Cardiac fibroblast (primary cell): ENCODE results near the gene URB1.

Experiments used
- DNase-seq, 2 donors: peaks; one replicate each; pipeline versions ENCODE4 v3.0.0 to v3.0.0-alpha.2; 2010; ENCODE audit warnings: low read depth in 2 of 2
- H3K4me3 ChIP-seq, 2 donors: replicated peaks in 1 of 2; 1 replicate in 1 of 2; 2 replicates in 1 of 2; pipeline ENCODE4 v1.5.1; 2011; ENCODE audit warnings: low read depth in 2 of 2, low read length in 2 of 2, mild to moderate bottlenecking in 2 of 2, moderate library complexity in 1 of 2
- TF ChIP-seq, protein P1 (sequence below): IDR thresholded peaks from one replicate; pipeline ENCODE4 v1.5.1; 2011; ENCODE audit warnings: low read depth, mild to moderate bottlenecking, low read length, inconsistent platforms

URB1 gene

DNA sequence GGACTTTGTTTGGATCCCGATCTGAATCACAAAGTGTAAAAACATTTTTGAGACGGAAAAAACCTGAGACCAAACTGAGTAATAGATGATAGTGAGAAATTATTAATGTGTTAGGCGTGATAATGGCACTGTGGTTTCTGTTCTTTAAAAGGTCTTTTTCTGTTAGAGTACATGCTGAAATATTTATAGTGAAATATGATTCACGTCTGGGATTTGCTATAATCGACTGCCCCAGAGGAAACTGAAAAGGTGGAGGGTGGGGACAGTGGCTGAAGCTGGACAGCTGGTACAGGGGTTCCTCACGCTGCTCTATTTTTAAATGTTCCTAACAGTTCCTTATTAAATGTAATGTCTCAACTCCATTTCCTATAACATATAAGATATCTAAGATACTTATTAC, 11.2 kb downstream of the URB1 start:
- DNase-seq, result no peak
- TF ChIP-seq, protein P1, sequence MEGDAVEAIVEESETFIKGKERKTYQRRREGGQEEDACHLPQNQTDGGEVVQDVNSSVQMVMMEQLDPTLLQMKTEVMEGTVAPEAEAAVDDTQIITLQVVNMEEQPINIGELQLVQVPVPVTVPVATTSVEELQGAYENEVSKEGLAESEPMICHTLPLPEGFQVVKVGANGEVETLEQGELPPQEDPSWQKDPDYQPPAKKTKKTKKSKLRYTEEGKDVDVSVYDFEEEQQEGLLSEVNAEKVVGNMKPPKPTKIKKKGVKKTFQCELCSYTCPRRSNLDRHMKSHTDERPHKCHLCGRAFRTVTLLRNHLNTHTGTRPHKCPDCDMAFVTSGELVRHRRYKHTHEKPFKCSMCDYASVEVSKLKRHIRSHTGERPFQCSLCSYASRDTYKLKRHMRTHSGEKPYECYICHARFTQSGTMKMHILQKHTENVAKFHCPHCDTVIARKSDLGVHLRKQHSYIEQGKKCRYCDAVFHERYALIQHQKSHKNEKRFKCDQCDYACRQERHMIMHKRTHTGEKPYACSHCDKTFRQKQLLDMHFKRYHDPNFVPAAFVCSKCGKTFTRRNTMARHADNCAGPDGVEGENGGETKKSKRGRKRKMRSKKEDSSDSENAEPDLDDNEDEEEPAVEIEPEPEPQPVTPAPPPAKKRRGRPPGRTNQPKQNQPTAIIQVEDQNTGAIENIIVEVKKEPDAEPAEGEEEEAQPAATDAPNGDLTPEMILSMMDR, result no peak
- H3K4me3 ChIP-seq, result no peak overlapping the region

DNA sequence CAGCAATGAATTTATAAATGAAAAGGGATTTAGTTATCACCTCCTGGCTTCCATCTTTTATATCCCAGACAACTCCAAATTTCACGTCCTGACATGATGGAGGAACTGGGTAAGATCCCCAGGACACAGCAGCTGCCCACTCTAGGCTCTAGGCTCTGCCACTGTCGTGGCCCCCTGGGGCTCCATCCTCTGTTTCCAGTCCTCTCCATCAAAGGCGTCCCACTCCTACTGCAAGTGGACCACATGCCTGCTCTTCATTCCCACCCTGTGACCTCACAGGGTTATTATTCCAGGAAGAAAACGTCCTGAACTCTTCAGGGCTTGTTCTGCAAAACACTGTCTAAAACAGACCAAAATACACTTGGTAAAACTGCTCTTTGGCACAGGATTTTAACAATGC, 11.9 kb downstream of the URB1 start:
- no peak overlapping the region for H3K4me3 ChIP-seq
- TF ChIP-seq, protein P1, result no peak
- DNase-seq, result no peak

DNA sequence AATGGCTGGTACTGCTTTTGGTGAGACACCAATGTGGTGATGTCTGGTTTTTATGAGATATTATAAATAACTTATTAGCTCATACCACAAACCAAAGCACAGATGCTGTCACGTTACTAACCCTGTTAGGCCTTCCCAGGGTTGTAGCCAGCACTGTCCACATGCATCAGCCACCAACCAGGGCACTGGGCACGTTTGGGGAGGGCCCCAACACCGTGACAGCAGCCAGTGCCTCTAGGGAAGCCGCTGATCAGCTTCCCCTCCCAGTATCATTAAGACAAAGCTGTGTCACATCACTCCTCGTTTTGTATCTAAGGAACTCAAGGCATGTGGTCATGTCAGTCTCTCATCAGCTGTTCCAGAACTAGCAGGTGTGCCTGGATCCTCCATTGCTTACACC, 13.9 kb downstream of the URB1 start:
- TF ChIP-seq, protein P1, result no peak
- DNase-seq, result no peak
- H3K4me3 ChIP-seq, result no peak overlapping the region

DNA sequence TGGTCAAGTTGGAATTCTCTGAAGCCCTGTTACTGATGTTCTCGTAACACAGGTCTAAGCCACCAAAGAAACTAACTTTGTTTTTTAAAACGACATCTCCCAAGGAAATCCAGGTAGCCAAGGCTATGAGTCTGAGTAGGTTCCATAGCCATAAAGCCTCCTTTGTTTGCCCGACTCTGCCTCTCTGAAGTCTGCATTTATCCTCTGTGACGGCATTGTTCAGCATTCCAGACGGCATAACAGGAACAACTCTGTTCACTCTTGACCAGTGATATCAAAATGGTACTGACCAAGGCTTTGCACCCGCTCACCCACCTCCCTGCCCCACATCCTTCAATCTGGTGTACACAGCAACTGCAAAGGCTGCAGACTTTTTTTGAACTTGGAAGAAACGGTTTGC, 14.8 kb downstream of the URB1 start:
- DNase-seq, result no peak
- TF ChIP-seq, protein P1, result no peak

DNA sequence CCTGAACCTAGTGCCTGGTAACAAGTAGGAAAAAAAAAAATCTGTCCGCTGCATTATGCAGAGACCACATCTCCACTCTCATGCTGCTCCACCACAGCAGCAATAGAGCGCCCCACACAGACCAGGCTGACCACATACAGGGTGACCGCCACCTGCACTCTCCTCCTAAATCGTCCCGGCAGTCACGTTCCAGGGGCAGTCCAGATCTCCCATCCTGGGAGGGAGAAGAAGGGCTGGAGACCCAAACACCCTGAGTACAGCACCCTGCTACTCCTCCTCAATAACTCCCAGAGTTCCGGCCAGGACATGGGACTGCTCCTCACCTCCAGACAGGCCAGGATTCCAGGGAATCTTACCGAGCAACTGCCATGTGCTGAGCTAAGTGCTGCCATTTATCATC, 15.3 kb downstream of the URB1 start:
- TF ChIP-seq, protein P1, result no peak
- DNase-seq, result no peak
- H3K4me3 ChIP-seq, result no peak overlapping the region

More for the DNA sequence above, 14.8 kb downstream of the URB1 start:
- no peak overlapping the region for H3K4me3 ChIP-seq

DNA sequence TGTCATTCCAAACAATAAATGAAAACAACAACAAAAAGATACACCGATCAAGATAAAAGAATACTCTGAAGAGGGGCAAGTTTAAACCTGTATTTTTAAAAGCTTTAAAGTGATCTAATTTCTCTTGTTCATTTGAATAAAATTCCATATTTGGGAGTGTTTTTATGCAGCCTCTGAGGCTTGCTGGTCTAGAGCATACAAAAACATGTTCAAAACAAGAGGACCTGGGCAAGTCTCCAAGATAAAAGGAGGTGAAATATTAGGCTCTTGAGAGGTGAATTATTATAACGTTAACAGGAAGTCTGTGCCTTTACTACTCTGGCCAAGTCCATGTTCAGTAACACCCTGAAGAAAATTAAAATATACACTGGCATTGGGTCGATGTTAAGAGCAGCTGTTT, 20.1 kb downstream of the URB1 start:
- TF ChIP-seq, protein P1, result no peak
- peak; percentile 26 to 58 for DNase-seq
- no peak overlapping the region for H3K4me3 ChIP-seq

DNA sequence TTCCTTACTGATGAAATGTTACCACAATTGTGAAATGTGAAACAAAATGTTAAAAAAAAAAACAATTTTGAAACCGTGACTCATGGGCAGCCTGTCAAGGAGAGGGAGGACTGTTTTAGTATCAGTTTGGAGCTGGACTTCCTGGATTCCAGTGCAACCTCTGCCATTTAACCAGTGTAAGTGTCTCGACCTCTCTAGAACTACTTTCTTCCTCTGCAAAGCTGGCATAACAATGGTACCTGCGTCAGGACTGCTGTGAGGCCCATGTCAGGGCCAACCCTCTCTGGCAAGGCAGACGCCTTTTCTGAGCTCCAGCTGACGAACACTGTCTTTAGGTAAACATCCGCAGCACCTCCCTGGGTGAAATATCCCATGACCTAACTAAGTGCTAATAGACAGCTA, 20.9 kb downstream of the URB1 start:
- H3K4me3 ChIP-seq, result peak overlapping the region in 1 of 2 donors; percentile 9
- peak; percentile 88 to 90 for DNase-seq
- TF ChIP-seq, protein P1, result no peak
